PC-9 (cell line): ENCODE data around the gene IFITM10. TPM values are rescaled to one million over a fixed set of nuclear protein-coding genes. Genes with fewer than 3 reads are reported as not detected.

Source experiments
- BruUV-seq: library from RNA; stranded (reverse); fragments of 400-500 nt; replicated peaks from 2 replicates; lab custom pipeline; 2021; lab: Mats Ljungman, UMichigan
- CTCF ChIA-PET: fragments of 300-600 bp; sonication (Branson Sonifier 250); formaldehyde crosslinking; loops from one replicate; lab custom pipeline; 2022; ENCODE audit warnings: antibody characterized with exemption; lab: Charles Lee
- POLR2A ChIA-PET: fragments of 300-600 bp; sonication (Branson Sonifier 250); formaldehyde crosslinking; loops from one replicate; lab custom pipeline; 2022; ENCODE audit warnings: antibody characterized with exemption; ENCODE audit not compliant: unreplicated experiment; lab: Charles Lee
- DNase-seq, 2 experiments: peaks; one replicate each; pipeline versions ENCODE4 v3.0.0 to v3.0.0-alpha.2; 2015 to 2022; ENCODE audit warnings: mixed read lengths in 1 of 2
- H2AFZ ChIP-seq: fragments of 200-600 bp; sonication (generic); 2 replicates; pipeline ENCODE4 v1.8.1; 2017; ENCODE audit warnings: antibody characterized with exemption
- H3F3A ChIP-seq: fragments of 200-600 bp; sonication (generic); 2 replicates; pipeline ENCODE4 v1.8.1; 2017; ENCODE audit warnings: antibody characterized with exemption, mild to moderate bottlenecking, low read depth; ENCODE audit not compliant: insufficient read depth
- H3K27ac ChIP-seq: fragments of 200-600 bp; sonication (generic); 2 replicates; pipeline ENCODE4 v1.6.1; 2016; ENCODE audit warnings: mixed run types
- H3K27me3 ChIP-seq: fragments of 200-600 bp; sonication (generic); 2 replicates; pipeline ENCODE4 v1.6.1; 2016; ENCODE audit warnings: low read depth, mixed run types; ENCODE audit not compliant: insufficient read depth
- H3K36me3 ChIP-seq: fragments of 200-600 bp; sonication (generic); 2 replicates; pipeline ENCODE4 v1.6.1; 2016; ENCODE audit warnings: low read depth, mixed run types
- H3K4me1 ChIP-seq: fragments of 200-600 bp; sonication (generic); replicated peaks from 2 replicates; pipeline ENCODE4 v1.6.1; 2016; ENCODE audit warnings: mixed run types; ENCODE audit not compliant: insufficient read depth
- H3K4me2 ChIP-seq: fragments of 200-600 bp; sonication (generic); 2 replicates; pipeline ENCODE4 v1.6.1; 2017; ENCODE audit warnings: mixed run types
- H3K4me3 ChIP-seq: fragments of 200-600 bp; sonication (generic); 2 replicates; pipeline ENCODE4 v1.6.1; 2016; ENCODE audit warnings: mixed run types
- H3K79me2 ChIP-seq: fragments of 200-600 bp; sonication (generic); 2 replicates; pipeline ENCODE4 v1.6.1; 2017; ENCODE audit warnings: low read depth, mixed run types
- H3K9me2 ChIP-seq: fragments of 200-600 bp; sonication (generic); 2 replicates; pipeline ENCODE4 v1.8.1; 2017; ENCODE audit warnings: mild to moderate bottlenecking; ENCODE audit not compliant: insufficient read depth
- H3K9me3 ChIP-seq: fragments of 200-600 bp; sonication (generic); 2 replicates; pipeline ENCODE4 v1.8.1; 2016; ENCODE audit warnings: low read depth; ENCODE audit not compliant: insufficient read depth
- H4K20me1 ChIP-seq: fragments of 200-600 bp; sonication (generic); 2 replicates; pipeline ENCODE4 v1.8.1; 2017; ENCODE audit not compliant: insufficient read depth
- EZH2 ChIP-seq: fragments of 200-600 bp; sonication (generic); IDR thresholded peaks from 2 replicates; pipeline ENCODE4 v1.8.0; 2017; ENCODE audit warnings: antibody characterized with exemption, low read depth
- intact Hi-C: fragments of 100-400 bp; cut with micrococcal nuclease; formaldehyde crosslinking; loops from one replicate; pipeline ENCODE4 v1.10.0; 2022; ENCODE audit not compliant: unreplicated experiment
- total RNA-seq: library from RNA; stranded (reverse); gene quantifications from 2 replicates; pipeline ENCODE4 v1.2.3, GENCODE V29; 2021
- TF ChIP-seq, protein P1 (sequence below): fragments of 200-600 bp; sonication (generic); conservative IDR thresholded peaks from 2 replicates; pipeline ENCODE4 v1.6.1; 2017; ENCODE audit warnings: mixed run types, antibody characterized with exemption, mild to moderate bottlenecking, moderate library complexity

The IFITM10 gene
- total RNA-seq, 1 experiment from 2014 or later: 5.5 TPM

DNA sequence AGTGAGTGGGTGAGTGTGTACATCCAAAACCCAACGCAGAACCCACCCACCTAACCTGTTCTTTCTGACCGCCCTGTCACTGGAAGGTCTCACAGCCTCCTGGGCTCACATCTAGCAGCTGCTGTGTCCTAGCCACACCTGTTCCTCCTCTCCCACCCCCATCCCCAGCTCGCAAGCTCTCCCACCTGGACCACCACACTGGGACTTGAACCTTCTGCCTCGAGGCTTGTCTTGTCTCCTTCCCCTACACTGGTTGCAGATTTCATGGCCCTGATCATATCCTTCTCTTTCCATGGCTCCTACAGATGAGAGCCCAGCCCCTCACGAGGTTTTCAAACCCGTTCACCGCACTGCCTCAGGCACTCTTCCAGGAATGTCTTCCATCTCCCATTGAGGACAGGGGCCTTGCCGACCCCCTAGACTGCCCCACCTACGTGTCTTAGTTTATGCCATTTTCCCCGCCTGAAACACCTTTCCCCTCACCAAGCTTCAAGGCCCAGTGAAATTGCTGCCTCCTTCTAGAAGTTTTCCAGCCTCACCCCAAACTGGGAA, 6.7 kb downstream of the IFITM10 start:
- ChIA-PET CTCF (no interaction called here), POLR2A (no interaction called here)
- H2AFZ ChIP-seq: no peak overlapping the region
- no peak overlapping the region for H3K4me3 ChIP-seq
- no peaks in the 10 kb centered on the region for H3K27me3 ChIP-seq
- H3K9me2 ChIP-seq: no peaks in the 10 kb centered on the region
- no peak for DNase-seq
- intact Hi-C loops: no loop called here
- H3K36me3 ChIP-seq: no peaks in the 10 kb centered on the region
- H3K4me2 ChIP-seq: no peak overlapping the region
- no peaks in the 10 kb centered on the region for H4K20me1 ChIP-seq
- H3K79me2 ChIP-seq: no peaks in the 10 kb centered on the region
- H3K9me3 ChIP-seq: no peaks in the 10 kb centered on the region
- no TSS peak for BruUV-seq
- TF ChIP-seq EZH2: no peak
- TF ChIP-seq, protein P1, sequence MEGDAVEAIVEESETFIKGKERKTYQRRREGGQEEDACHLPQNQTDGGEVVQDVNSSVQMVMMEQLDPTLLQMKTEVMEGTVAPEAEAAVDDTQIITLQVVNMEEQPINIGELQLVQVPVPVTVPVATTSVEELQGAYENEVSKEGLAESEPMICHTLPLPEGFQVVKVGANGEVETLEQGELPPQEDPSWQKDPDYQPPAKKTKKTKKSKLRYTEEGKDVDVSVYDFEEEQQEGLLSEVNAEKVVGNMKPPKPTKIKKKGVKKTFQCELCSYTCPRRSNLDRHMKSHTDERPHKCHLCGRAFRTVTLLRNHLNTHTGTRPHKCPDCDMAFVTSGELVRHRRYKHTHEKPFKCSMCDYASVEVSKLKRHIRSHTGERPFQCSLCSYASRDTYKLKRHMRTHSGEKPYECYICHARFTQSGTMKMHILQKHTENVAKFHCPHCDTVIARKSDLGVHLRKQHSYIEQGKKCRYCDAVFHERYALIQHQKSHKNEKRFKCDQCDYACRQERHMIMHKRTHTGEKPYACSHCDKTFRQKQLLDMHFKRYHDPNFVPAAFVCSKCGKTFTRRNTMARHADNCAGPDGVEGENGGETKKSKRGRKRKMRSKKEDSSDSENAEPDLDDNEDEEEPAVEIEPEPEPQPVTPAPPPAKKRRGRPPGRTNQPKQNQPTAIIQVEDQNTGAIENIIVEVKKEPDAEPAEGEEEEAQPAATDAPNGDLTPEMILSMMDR: no peak
- peaks cover 16% of the 10 kb centered on the region for H3F3A ChIP-seq
- H3K4me1 ChIP-seq: no peaks in the 10 kb centered on the region
- no peak overlapping the region for H3K27ac ChIP-seq

GRCh38 chr11:1742869-1743584, 7.4 kb downstream of the IFITM10 start:
- no peaks in the 10 kb centered on the region for H4K20me1 ChIP-seq
- H3K4me1 ChIP-seq: no peaks in the 10 kb centered on the region
- BruUV-seq: no TSS peak
- ChIA-PET CTCF (no interaction called here), POLR2A (no interaction called here)
- peaks cover 16% of the 10 kb centered on the region for H3F3A ChIP-seq
- no peaks in the 10 kb centered on the region for H3K79me2 ChIP-seq
- no peak overlapping the region for H2AFZ ChIP-seq
- no peak for TF ChIP-seq EZH2
- TF ChIP-seq, protein P1: no peak
- H3K27ac ChIP-seq: no peak overlapping the region
- no peak overlapping the region for H3K4me2 ChIP-seq
- no peaks in the 10 kb centered on the region for H3K9me2 ChIP-seq
- H3K4me3 ChIP-seq: no peak overlapping the region
- no peaks in the 10 kb centered on the region for H3K9me3 ChIP-seq
- H3K36me3 ChIP-seq: no peaks in the 10 kb centered on the region
- no peak for DNase-seq
- no peaks in the 10 kb centered on the region for H3K27me3 ChIP-seq
- intact Hi-C loops: no loop called here

- Histone ChIP-seq H3K4me3 (no peak overlapping the region), H3K27ac (no peak overlapping the region), H3K4me2 (no peak overlapping the region), H3K36me3 (no peaks in the 10 kb centered on the region), H3K4me1 (no peaks in the 10 kb centered on the region), H3F3A (peaks cover 16% of the 10 kb centered on the region), H3K79me2 (no peaks in the 10 kb centered on the region), H3K9me2 (no peaks in the 10 kb centered on the region), H2AFZ (no peak overlapping the region), H3K27me3 (no peaks in the 10 kb centered on the region), H3K9me3 (no peaks in the 10 kb centered on the region), H4K20me1 (no peaks in the 10 kb centered on the region)
- CTCF ChIA-PET: no interaction called here
- POLR2A ChIA-PET: no interaction called here
- intact Hi-C loops: no loop called here
- BruUV-seq: no TSS peak
- no peak for TF ChIP-seq EZH2
- TF ChIP-seq, protein P1: no peak
- DNase-seq: no peak
Observed at GRCh38 chr11:1742371-1742770, 8.0 kb downstream of the IFITM10 start.
